NB4 (cell line): ENCODE results near the gene AHR.
A peak's percentile ranks its signal among the peaks of the same experiment; 100 is the strongest.

Experiments used
- DNase-seq: peaks from one replicate; pipeline ENCODE4 v3.0.0; 2010; ENCODE audit warnings: low read depth
- H3K4me3 ChIP-seq: one replicate; pipeline ENCODE4 v1.5.1; 2011; ENCODE audit warnings: mild to moderate bottlenecking, low read depth, low read length, moderate library complexity
- MYC ChIP-seq: IDR thresholded peaks from 2 replicates; pipeline ENCODE4 v1.6.1; 2011; ENCODE audit warnings: low read depth, low read length
- POLR2A ChIP-seq: IDR thresholded peaks from 2 replicates; pipeline ENCODE4 v1.6.1; 2011; ENCODE audit warnings: mild to moderate bottlenecking; ENCODE audit not compliant: insufficient read length; ENCODE audit errors: extremely low read depth
- TF ChIP-seq, protein P1 (sequence below): IDR thresholded peaks from 2 replicates; pipeline ENCODE4 v1.6.1; 2011; ENCODE audit warnings: low read depth, low read length
- TF ChIP-seq, protein P2 (sequence below): IDR thresholded peaks from one replicate; pipeline ENCODE4 v1.5.1; 2012; ENCODE audit warnings: low read depth, low read length

The AHR gene

GRCh38 chr7:17300012-17300411 lies 1.6 kb downstream of the AHR start:
- DNase-seq, result no peak
- peak overlapping the region; percentile 83 for H3K4me3 ChIP-seq
- TF ChIP-seq MYC (no peak), POLR2A (no peak)
- TF ChIP-seq, protein P1, sequence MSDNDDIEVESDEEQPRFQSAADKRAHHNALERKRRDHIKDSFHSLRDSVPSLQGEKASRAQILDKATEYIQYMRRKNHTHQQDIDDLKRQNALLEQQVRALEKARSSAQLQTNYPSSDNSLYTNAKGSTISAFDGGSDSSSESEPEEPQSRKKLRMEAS, result no peak
- TF ChIP-seq, protein P2, sequence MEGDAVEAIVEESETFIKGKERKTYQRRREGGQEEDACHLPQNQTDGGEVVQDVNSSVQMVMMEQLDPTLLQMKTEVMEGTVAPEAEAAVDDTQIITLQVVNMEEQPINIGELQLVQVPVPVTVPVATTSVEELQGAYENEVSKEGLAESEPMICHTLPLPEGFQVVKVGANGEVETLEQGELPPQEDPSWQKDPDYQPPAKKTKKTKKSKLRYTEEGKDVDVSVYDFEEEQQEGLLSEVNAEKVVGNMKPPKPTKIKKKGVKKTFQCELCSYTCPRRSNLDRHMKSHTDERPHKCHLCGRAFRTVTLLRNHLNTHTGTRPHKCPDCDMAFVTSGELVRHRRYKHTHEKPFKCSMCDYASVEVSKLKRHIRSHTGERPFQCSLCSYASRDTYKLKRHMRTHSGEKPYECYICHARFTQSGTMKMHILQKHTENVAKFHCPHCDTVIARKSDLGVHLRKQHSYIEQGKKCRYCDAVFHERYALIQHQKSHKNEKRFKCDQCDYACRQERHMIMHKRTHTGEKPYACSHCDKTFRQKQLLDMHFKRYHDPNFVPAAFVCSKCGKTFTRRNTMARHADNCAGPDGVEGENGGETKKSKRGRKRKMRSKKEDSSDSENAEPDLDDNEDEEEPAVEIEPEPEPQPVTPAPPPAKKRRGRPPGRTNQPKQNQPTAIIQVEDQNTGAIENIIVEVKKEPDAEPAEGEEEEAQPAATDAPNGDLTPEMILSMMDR, result no peak

GRCh38 chr7:17300437-17300836 lies 2.0 kb downstream of the AHR start:
- TF ChIP-seq, protein P1, result no peak
- no peak for TF ChIP-seq MYC
- TF ChIP-seq POLR2A, result no peak
- TF ChIP-seq, protein P2, result no peak
- no peak for DNase-seq
- H3K4me3 ChIP-seq, result peak overlapping the region; percentile 83

DNA sequence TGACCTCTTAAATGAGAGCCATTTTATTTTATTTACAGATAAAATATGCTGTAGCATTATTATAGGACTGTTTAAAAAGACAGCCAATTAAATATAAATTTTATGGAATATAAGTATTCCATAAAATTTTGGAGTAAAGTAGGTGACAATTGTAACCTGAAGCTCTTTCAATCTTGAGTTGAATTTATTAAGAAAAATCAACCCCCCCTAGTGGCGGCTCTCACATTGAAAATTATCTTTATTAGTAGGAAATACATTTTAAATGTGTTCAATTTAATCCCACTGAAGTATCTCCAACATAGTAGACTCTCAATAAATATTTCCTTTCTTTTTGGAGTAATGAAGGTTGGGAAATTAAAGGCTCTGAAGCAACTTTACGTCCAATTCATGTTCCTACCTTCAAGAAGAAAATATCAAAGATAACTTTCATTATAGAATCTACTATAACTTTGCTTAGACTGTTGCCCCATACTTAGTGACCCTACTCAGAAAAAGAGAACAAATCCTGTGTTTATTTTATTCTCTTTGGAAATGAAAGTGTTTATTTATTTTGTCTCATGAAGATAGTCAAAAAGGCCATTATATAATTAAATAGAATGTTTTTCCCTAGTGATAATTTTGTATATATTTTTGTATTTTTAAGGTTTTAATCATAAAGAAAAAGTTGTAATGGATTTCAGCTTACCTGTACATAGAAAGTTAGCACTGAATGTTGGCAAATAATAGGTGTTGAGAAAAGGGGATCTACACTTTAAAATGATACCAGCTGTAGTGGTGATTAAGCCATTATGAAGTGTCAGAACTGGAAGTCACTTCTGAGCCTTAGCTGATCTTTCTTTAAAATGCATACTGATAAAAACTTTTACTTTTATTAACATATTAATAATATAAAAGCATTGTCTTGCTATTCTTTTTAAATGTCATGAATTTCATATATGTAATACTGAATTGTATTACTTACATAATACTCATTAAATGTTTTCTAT lies 3.3 kb downstream of the AHR start:
- TF ChIP-seq MYC, result no peak
- TF ChIP-seq, protein P2, result peak; percentile 32
- DNase-seq, result peak; percentile 68
- H3K4me3 ChIP-seq, result peak overlapping the region; percentile 83

DNA sequence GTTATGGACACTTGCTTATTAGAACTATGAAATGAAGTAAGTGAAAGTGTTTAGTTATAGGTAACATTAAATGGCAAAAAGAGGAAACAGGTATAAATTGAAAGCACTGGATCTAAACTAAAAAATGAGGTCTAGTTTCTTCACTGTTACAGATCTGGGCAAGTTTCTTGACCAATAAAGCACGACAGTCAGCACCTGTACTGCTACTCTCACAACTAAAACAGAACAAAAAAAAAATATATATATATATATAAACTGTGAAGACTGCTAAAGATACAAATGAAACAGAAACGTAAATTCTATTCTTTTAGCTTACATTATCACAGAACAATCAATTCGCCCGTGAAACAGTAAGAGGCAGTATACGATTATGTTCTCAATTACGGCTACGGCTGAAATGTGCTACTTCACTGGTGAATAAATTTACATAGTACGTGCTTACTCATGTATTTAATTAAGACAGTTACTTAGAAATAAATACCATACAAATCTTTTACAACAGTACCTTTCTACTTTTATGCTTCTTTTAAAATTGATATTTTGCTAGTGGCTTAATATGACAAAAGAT lies 4.2 kb downstream of the AHR start:
- peak overlapping the region; percentile 16 for H3K4me3 ChIP-seq
- DNase-seq, result peak; percentile 52
- no peak for TF ChIP-seq POLR2A
- TF ChIP-seq, protein P2, result no peak
- TF ChIP-seq, protein P1, result no peak
- TF ChIP-seq MYC, result no peak

GRCh38 chr7:17304926-17305325 lies 6.5 kb downstream of the AHR start:
- TF ChIP-seq MYC, result no peak
- TF ChIP-seq, protein P1, result no peak
- no peak for TF ChIP-seq POLR2A
- TF ChIP-seq, protein P2, result no peak
- DNase-seq, result peak; percentile 50
- H3K4me3 ChIP-seq, result no peak overlapping the region
